Activated CD4-positive, alpha-beta T cell treated with anti-CD3 and anti-CD28 coated beads, Interleukin-2, amount 50 U/mL, for 16 hours (primary cell): ENCODE results near the gene RASSF1.

Source experiments
- DNase-seq: peaks from one replicate; pipeline ENCODE4 v3.0.0-alpha.2; 2020

The RASSF1 gene

GRCh38 chr3:50341996-50342650 lies 1.5 kb upstream of the RASSF1 start:
- no peak for DNase-seq

GRCh38 chr3:50341537-50341936 lies 901 bp upstream of the RASSF1 start:
- DNase-seq, result no peak

- DNase-seq, result no peak
These were observed 539 bp downstream of the RASSF1 start for GRCh38 chr3:50340147-50340447.

GRCh38 chr3:50339485-50340146 lies 1.0 kb downstream of the RASSF1 start:
- DNase-seq, result no peak

- DNase-seq, result no peak
These were observed 1.7 kb downstream of the RASSF1 start for GRCh38 chr3:50338965-50339364.

GRCh38 chr3:50337175-50337861 lies 3.3 kb downstream of the RASSF1 start:
- peak; percentile 99 for DNase-seq

GRCh38 chr3:50336452-50337174 lies 4.0 kb downstream of the RASSF1 start:
- peak; percentile 69 for DNase-seq

GRCh38 chr3:50334339-50335075 lies 6.1 kb downstream of the RASSF1 start:
- DNase-seq, result no peak

- DNase-seq, result no peak
These were observed 6.8 kb downstream of the RASSF1 start for GRCh38 chr3:50333744-50334328.

- no peak for DNase-seq
These were observed 9.2 kb downstream of the RASSF1 start for GRCh38 chr3:50331364-50331907.

GRCh38 chr3:50330330-50330729 lies 10.3 kb downstream of the RASSF1 start:
- no peak for DNase-seq

GRCh38 chr3:50327943-50328691 lies 12.5 kb downstream of the RASSF1 start, which contains the start of gene TUSC2:
Gene TUSC2, minus strand, starts transcription at chr3:50328223. Its CDS starts 124 bp downstream, at chr3:50328099.
- peak; percentile 97 for DNase-seq

- no peak for DNase-seq
These were observed 13.5 kb downstream of the RASSF1 start for GRCh38 chr3:50327129-50327528.

- no peak for DNase-seq
These were observed 14.5 kb downstream of the RASSF1 start for GRCh38 chr3:50326182-50326541.

- DNase-seq, result no peak
These were observed 15.0 kb downstream of the RASSF1 start for GRCh38 chr3:50325497-50326181.

- no peak for DNase-seq
These were observed 15.5 kb downstream of the RASSF1 start for GRCh38 chr3:50325113-50325480.

GRCh38 chr3:50324351-50325112 lies 16.1 kb downstream of the RASSF1 start:
- peak; percentile 60 for DNase-seq

GRCh38 chr3:50323614-50324199 lies 16.9 kb downstream of the RASSF1 start:
- no peak for DNase-seq

GRCh38 chr3:50323092-50323600 lies 17.5 kb downstream of the RASSF1 start:
- no peak for DNase-seq
